22Rv1 (cell line): ENCODE measurements around the gene TNS1.

Experiments used
- ZFX ChIP-seq: fragments of 450-650 bp; IDR thresholded peaks from 2 replicates; pipeline ENCODE4 v1.6.1; 2017; ENCODE audit warnings: antibody characterized with exemption, borderline replicate concordance
- TF ChIP-seq, protein P1 (sequence below): fragments of 450-650 bp; IDR thresholded peaks from 2 replicates; pipeline ENCODE4 v1.5.1; 2017; ENCODE audit warnings: mild to moderate bottlenecking

DNA sequence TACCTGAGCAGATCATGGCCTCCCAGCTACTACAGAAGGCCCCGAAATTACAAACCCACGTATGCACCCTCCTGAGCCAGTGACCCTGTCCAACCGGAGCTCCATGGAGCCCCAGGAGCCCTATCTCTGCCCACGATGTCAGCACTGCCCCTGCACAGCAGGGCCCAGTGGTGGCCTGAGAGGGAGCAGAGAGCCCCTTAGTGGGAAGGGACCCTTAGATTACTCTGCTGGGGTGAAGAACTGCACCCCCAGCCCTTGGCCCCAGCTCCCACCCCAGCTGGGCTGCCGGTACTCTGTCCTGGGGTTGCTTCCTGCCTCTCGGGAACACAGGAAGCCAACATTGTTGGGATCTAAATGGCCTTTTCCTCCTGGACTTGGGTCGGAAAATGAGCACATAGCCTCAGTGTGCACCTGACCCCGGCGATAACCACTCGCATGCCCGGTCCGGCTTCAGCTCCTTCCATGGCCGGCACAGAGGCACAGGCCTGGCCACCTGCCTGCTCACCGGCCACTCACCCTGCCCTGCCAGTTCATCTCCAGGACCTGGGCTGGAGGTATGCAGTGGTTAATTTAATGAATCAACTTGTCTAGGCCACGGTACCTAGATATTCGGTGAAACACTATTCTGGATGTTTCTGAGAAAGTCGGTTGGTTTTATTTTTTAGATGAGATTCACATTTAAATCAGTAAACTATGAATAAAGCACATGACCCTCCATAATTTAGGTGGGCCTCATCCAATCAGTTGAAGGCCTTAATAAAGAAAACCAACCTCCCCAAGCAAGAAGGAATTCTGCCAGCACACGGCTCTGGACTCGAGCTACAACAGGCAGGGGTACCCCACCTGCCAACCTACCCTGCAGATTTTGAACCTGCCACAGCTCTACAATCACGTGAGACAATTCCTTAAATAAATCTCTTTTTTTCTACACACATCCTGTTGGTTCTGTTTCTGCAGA lies 19.2 kb downstream of the TNS1 start:
- TF ChIP-seq, protein P1, sequence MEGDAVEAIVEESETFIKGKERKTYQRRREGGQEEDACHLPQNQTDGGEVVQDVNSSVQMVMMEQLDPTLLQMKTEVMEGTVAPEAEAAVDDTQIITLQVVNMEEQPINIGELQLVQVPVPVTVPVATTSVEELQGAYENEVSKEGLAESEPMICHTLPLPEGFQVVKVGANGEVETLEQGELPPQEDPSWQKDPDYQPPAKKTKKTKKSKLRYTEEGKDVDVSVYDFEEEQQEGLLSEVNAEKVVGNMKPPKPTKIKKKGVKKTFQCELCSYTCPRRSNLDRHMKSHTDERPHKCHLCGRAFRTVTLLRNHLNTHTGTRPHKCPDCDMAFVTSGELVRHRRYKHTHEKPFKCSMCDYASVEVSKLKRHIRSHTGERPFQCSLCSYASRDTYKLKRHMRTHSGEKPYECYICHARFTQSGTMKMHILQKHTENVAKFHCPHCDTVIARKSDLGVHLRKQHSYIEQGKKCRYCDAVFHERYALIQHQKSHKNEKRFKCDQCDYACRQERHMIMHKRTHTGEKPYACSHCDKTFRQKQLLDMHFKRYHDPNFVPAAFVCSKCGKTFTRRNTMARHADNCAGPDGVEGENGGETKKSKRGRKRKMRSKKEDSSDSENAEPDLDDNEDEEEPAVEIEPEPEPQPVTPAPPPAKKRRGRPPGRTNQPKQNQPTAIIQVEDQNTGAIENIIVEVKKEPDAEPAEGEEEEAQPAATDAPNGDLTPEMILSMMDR, result no peak
- TF ChIP-seq ZFX, result no peak
